ENCODE measurements around the gene GMDS.

Gene GMDS

GRCh38 chr6:1910621-1911407, 334.6 kb downstream of the GMDS start:
- in situ Hi-C loops (cut with HindIII; ENCODE audit: low sequenced_read_pairs) = no loop called here

DNA sequence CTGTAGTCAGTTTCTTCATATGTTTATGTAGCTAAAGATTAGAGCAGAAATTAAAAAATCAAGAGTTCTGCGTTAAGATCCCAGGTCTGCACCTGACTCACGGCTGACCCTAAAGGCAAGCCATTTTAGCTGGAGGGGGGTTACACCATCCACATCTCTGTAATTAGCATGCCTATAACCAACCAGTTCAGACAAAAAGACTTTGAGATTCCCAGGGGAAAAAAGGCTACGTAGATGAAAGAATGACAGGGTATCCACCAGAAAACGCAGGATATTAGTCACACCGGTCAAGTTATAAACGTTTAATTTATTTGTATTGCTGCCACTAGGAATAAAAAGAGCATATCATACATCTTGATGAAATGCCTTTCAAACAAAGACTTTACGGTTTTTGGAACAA, 336.6 kb downstream of the GMDS start:
- in situ Hi-C loops (cut with HindIII; ENCODE audit: low sequenced_read_pairs) = no loop called here

- in situ Hi-C loops (cut with HindIII; ENCODE audit: low sequenced_read_pairs) = no loop called here
These were observed 338.8 kb downstream of the GMDS start for GRCh38 chr6:1906609-1907008.

GRCh38 chr6:1906014-1906413, 339.4 kb downstream of the GMDS start:
- in situ Hi-C loops (cut with HindIII; ENCODE audit: low sequenced_read_pairs) = no loop called here

- in situ Hi-C loops (cut with HindIII; ENCODE audit: low sequenced_read_pairs) = no loop called here
These were observed 340.5 kb downstream of the GMDS start for GRCh38 chr6:1904898-1905297.

DNA sequence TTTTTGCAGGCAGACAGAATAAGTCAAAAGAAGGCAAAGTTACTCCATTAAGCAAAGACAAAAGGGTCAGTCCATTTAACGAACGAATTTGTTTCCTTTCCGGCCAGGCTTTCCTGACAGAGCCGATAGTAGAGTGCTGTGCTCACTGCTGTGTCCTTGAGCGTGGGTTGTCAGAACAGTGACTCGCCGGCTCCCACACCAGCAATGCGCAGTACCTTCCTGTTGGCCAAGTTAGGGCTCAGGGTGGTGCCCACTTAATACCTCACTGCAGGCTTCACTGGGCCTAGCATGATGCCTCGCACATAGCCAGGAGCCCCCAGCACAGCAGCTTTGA, 341.0 kb downstream of the GMDS start:
- in situ Hi-C loops (cut with HindIII; ENCODE audit: low sequenced_read_pairs) = no loop called here

DNA sequence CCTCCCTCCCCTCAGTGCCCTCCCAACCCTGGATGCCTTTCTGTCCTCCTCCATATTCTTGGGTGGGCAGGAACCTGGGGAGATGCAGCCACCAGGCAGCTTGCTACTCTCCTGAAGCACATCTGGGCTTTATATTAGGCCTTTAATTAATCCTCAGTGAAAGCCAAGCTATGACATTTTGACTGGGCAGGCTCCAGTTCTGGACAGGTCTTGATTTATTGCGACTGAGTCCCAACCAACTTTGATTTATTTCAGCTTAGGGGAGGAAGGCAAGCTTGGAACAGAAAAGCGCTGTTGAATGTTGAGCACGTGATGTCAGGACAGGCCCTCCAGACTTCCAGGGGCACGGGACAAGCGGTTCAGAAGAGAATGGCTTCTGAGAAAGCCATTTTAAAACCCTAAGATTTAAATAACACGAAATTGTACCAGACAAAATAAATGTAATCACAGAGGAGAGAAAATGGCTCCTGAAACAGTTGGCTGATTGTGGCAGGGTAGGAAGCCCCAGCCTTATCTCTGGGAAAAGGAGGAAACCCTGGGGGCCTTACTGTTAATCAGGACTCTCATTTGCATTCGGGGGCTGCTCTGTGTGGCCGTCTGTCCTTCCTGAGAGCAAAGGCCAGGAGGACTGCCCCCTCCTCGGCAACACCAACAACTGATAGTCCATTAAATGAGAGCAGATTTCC, 341.5 kb downstream of the GMDS start:
- in situ Hi-C loops (cut with HindIII; ENCODE audit: low sequenced_read_pairs) = no loop called here

DNA sequence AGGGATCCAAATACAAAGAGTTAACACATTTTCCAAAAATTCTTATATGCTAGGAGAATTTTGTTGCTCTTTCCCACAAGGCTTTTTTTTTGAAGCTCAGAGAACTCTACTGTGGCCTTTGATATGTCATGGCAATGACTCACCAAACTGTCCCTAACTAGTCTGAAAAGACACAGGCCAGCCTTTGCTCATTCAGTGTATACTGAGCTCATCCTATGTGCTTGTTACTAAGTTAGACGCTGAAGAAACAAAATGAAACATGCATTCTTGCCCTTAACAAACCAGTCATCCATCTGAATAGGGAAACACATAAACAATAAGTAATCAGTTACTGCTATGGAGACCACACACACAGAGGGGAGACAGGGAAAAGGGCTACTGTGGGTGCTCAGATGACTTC, 343.8 kb downstream of the GMDS start:
- in situ Hi-C loops (cut with HindIII; ENCODE audit: low sequenced_read_pairs) = no loop called here

GRCh38 chr6:1896897-1897296, 348.5 kb downstream of the GMDS start:
- in situ Hi-C loops (cut with HindIII; ENCODE audit: low sequenced_read_pairs) = no loop called here

DNA sequence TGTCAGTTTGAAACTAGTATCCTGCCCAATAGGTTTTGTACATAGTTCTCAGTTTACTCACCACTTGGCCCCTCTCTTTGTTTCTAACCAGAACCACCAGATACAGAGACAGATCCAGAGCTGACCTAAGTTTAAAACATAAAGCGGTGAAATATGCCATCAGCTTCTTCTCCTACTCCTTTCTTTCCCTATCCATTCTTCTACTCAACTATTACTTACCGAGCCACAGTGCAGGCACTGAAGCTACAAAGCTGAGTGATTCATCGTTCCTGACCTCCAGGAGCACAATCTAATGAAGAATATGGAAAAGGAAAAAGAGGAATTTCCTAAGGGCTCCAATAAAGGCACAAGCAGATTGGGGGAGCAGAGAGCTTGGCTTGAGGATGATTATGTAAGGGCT, 349.7 kb downstream of the GMDS start:
- in situ Hi-C loops (cut with HindIII; ENCODE audit: low sequenced_read_pairs) = no loop called here

DNA sequence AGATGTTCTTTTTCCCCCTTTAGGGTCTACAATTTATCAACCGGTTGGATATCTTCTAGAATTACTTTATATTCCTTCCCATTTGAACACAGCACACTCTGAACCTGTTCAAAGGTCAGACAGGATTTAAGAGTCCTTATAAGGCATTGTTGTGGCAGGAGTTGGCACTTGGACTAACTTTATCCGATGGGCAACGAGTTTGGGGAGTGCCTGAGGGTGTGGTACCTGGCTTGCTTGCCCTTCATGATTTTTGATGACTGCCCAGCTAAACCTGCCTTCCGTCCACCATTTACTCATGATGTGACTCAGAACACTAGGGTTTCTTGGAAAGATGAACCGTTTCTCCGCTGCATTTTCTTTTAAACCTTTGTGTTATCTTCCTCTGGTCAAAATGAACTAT, 350.5 kb downstream of the GMDS start:
- in situ Hi-C loops (cut with HindIII; ENCODE audit: low sequenced_read_pairs) = no loop called here

GRCh38 chr6:1893470-1894130, 351.8 kb downstream of the GMDS start:
- in situ Hi-C loops (cut with HindIII; ENCODE audit: low sequenced_read_pairs) = no loop called here

- in situ Hi-C loops (cut with HindIII; ENCODE audit: low sequenced_read_pairs) = no loop called here
These were observed 352.7 kb downstream of the GMDS start for GRCh38 chr6:1892716-1893115.

- in situ Hi-C loops (cut with HindIII; ENCODE audit: low sequenced_read_pairs) = no loop called here
These were observed 354.4 kb downstream of the GMDS start for GRCh38 chr6:1890987-1891386.

- in situ Hi-C loops (cut with HindIII; ENCODE audit: low sequenced_read_pairs) = no loop called here
These were observed 355.3 kb downstream of the GMDS start for GRCh38 chr6:1890071-1890470.

DNA sequence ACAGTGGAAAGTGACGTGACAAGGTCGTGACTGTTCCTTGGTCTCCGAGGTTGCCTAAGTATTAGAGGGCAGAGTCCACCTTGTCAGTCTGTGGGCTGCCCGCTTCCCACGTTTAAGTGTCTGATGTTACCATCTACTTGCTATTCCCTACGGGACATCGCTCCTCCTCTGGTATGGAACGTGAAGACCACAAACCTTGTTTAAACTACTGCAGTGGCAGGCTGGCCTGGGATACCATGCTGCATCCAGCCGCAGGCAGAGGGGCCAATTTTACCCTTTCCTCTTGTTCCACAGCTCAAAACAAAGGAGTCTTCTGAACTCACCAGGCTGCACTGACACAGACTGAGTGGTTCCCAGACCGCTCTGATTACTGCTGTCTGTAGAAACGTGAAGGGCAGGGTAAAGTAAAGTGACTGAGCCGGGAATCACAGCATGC, 359.8 kb downstream of the GMDS start:
- in situ Hi-C loops (cut with HindIII; ENCODE audit: low sequenced_read_pairs) = no loop called here

DNA sequence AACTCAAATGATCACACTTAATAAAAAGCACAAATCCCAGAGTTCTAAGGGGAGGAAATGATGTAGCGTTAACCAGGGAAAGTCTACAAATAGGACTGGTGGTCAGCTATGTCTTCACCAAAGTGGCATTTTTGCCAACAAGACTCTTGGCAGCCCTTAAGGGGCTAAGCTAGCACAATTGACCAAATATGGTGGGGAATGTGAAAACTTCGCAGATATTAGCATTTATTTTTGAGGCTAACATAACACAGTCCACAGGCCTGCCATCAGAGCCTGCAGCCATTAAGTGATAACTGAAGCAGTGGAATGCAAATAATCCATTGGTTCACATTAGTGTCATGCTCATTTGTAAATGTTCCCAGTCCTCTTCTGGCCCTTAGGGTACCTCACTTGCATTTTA, 361.1 kb downstream of the GMDS start:
- in situ Hi-C loops (cut with HindIII; ENCODE audit: low sequenced_read_pairs) = no loop called here

DNA sequence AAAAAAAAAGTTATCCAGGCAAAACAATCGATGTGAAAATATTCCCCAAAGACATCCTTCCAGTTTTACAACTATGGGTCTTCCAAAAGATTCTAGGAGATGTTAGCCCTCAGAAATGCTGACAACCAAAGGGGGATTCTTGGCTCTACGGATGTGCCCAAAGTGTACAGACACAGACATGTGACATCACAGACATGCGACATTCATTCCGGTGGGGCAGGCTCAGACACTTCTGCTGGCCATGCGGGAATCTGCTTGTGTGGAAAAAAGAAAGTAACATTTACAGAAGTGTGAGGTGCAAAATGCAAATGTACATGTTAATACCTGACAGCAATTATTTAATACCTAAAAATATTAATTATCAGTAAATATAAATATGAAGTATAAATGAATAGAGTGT, 367.1 kb downstream of the GMDS start:
- in situ Hi-C loops (cut with HindIII; ENCODE audit: low sequenced_read_pairs) = no loop called here

- in situ Hi-C loops (cut with HindIII; ENCODE audit: low sequenced_read_pairs) = no loop called here
These were observed 371.6 kb downstream of the GMDS start for GRCh38 chr6:1873781-1874180.

DNA sequence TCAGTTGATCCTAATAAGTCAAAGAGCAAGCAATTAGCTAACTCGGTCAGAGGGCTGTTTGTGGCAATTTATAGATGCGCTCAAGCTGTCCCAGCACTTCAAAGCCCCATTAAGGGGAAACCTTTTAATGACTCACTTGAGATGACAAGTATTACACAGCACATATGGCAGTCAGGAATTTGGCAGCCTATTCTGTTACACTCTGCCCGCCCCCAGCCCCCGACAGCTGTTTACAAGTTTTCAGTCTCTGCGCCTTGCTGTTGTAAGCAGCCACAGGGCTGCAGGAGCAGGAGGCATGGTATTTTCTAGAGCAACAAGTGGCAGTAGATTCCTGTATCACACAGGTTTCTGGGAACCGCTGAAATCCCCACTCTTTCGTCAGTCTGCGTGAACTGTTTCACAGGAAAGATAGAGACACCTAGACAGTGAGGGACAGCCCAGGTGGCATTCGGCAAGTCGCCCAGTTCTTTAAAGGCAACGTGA, 372.7 kb downstream of the GMDS start:
- in situ Hi-C loops (cut with HindIII; ENCODE audit: low sequenced_read_pairs) = no loop called here

- in situ Hi-C loops (cut with HindIII; ENCODE audit: low sequenced_read_pairs) = no loop called here
These were observed 373.6 kb downstream of the GMDS start for GRCh38 chr6:1871724-1872315.

GRCh38 chr6:1870932-1871331, 374.5 kb downstream of the GMDS start:
- in situ Hi-C loops (cut with HindIII; ENCODE audit: low sequenced_read_pairs) = no loop called here
